ENCODE data around the gene CHD5. TPM values are rescaled to one million over a fixed set of nuclear protein-coding genes. Genes with fewer than 3 reads are reported as not detected.

CHD5 gene
- total and polyA plus RNA-seq, 9 donors, result 0.09 to 0.26 (median 0.19) TPM

GRCh38 chr1:6125366-6125765, 54.8 kb downstream of the CHD5 start:
- no peaks in the 10 kb centered on the region for H3K9me3 ChIP-seq (replicated peaks; ENCODE audit: control insufficient read depth, low read depth, low read length)
- H3K4me1 ChIP-seq (ENCODE audit: control insufficient read depth, insufficient read depth, low read length), result peaks cover 5% of the 10 kb centered on the region
- peaks cover 4% of the 10 kb centered on the region for H3K27me3 ChIP-seq (ENCODE audit: control insufficient read depth, insufficient read depth, low read length)
- H3K4me3 ChIP-seq (ENCODE audit: low read length), result no peak overlapping the region
- DNase-seq, result no peak
- no peak overlapping the region for H3K27ac ChIP-seq (ENCODE audit: low read length)
- H3K36me3 ChIP-seq (ENCODE audit: control insufficient read depth, insufficient read depth, low read length), result no peaks in the 10 kb centered on the region
- WGBS (ENCODE audit: insufficient coverage), result 73% methylated on average over 13 of the region's 15 CpGs

- H3K4me1 ChIP-seq (ENCODE audit: control insufficient read depth, insufficient read depth, low read length), result peaks cover 5% of the 10 kb centered on the region
- DNase-seq, result no peak
- H3K9me3 ChIP-seq (replicated peaks; ENCODE audit: control insufficient read depth, low read depth, low read length), result no peaks in the 10 kb centered on the region
- H3K27me3 ChIP-seq (ENCODE audit: control insufficient read depth, insufficient read depth, low read length), result peaks cover 4% of the 10 kb centered on the region
- no peak overlapping the region for H3K4me3 ChIP-seq (ENCODE audit: low read length)
- 80% methylated on average over 21 of the region's 21 CpGs for WGBS (ENCODE audit: insufficient coverage)
- no peak overlapping the region for H3K27ac ChIP-seq (ENCODE audit: low read length)
- H3K36me3 ChIP-seq (ENCODE audit: control insufficient read depth, insufficient read depth, low read length), result no peaks in the 10 kb centered on the region
These were observed 55.3 kb downstream of the CHD5 start for GRCh38 chr1:6124746-6125365.

- Histone ChIP-seq H3K27ac (ENCODE audit: low read length) (no peak overlapping the region), H3K9me3 (replicated peaks; ENCODE audit: control insufficient read depth, low read depth, low read length) (no peaks in the 10 kb centered on the region), H3K36me3 (ENCODE audit: control insufficient read depth, insufficient read depth, low read length) (no peaks in the 10 kb centered on the region), H3K4me1 (ENCODE audit: control insufficient read depth, insufficient read depth, low read length) (peaks cover 5% of the 10 kb centered on the region), H3K27me3 (ENCODE audit: control insufficient read depth, insufficient read depth, low read length) (peaks cover 4% of the 10 kb centered on the region), H3K4me3 (ENCODE audit: low read length) (no peak overlapping the region)
- 89% methylated on average over 1 of the region's 12 CpGs for WGBS (ENCODE audit: insufficient coverage)
- DNase-seq, result no peak
These were observed 55.8 kb downstream of the CHD5 start for GRCh38 chr1:6124341-6124740.

- H3K9me3 ChIP-seq (replicated peaks; ENCODE audit: control insufficient read depth, low read depth, low read length), result no peaks in the 10 kb centered on the region
- 85% methylated on average over 10 of the region's 10 CpGs for WGBS (ENCODE audit: insufficient coverage)
These were observed 56.3 kb downstream of the CHD5 start for GRCh38 chr1:6123816-6124215.

GRCh38 chr1:6123083-6123482, 57.0 kb downstream of the CHD5 start:
- Histone ChIP-seq H3K4me3 (ENCODE audit: low read length) (no peak overlapping the region), H3K9me3 (replicated peaks; ENCODE audit: control insufficient read depth, low read depth, low read length) (no peaks in the 10 kb centered on the region), H3K27me3 (ENCODE audit: control insufficient read depth, insufficient read depth, low read length) (peaks cover 4% of the 10 kb centered on the region), H3K4me1 (ENCODE audit: control insufficient read depth, insufficient read depth, low read length) (peaks cover 5% of the 10 kb centered on the region), H3K27ac (ENCODE audit: low read length) (no peak overlapping the region), H3K36me3 (ENCODE audit: control insufficient read depth, insufficient read depth, low read length) (no peaks in the 10 kb centered on the region)
- no peak for DNase-seq
- 100% methylated on average over 1 of the region's 7 CpGs for WGBS (ENCODE audit: insufficient coverage)

More at GRCh38 chr1:6123816-6124215, 56.3 kb downstream of the CHD5 start:
- Histone ChIP-seq H3K27ac (ENCODE audit: low read length) (no peak overlapping the region), H3K4me1 (ENCODE audit: control insufficient read depth, insufficient read depth, low read length) (peaks cover 5% of the 10 kb centered on the region), H3K4me3 (ENCODE audit: low read length) (no peak overlapping the region), H3K27me3 (ENCODE audit: control insufficient read depth, insufficient read depth, low read length) (peaks cover 4% of the 10 kb centered on the region), H3K36me3 (ENCODE audit: control insufficient read depth, insufficient read depth, low read length) (no peaks in the 10 kb centered on the region)
- no peak for DNase-seq

GRCh38 chr1:6121651-6122370, 58.3 kb downstream of the CHD5 start:
- 85% methylated on average over 15 of the region's 17 CpGs for WGBS (ENCODE audit: insufficient coverage)
- no peak for DNase-seq

GRCh38 chr1:6121021-6121421, 59.1 kb downstream of the CHD5 start:
- Histone ChIP-seq H3K4me3 (ENCODE audit: low read length) (no peak overlapping the region), H3K27ac (ENCODE audit: low read length) (no peak overlapping the region), H3K36me3 (ENCODE audit: control insufficient read depth, insufficient read depth, low read length) (no peaks in the 10 kb centered on the region), H3K4me1 (ENCODE audit: control insufficient read depth, insufficient read depth, low read length) (no peaks in the 10 kb centered on the region), H3K27me3 (ENCODE audit: control insufficient read depth, insufficient read depth, low read length) (no peaks in the 10 kb centered on the region), H3K9me3 (replicated peaks; ENCODE audit: control insufficient read depth, low read depth, low read length) (peaks cover 2% of the 10 kb centered on the region)
- 74% methylated on average over 17 of the region's 18 CpGs for WGBS (ENCODE audit: insufficient coverage)
- DNase-seq, result no peak

More at GRCh38 chr1:6121651-6122370, 58.3 kb downstream of the CHD5 start:
- peaks cover 2% of the 10 kb centered on the region for H3K9me3 ChIP-seq (replicated peaks; ENCODE audit: control insufficient read depth, low read depth, low read length)
- peaks cover 3% of the 10 kb centered on the region for H3K27me3 ChIP-seq (ENCODE audit: control insufficient read depth, insufficient read depth, low read length)
- H3K4me3 ChIP-seq (ENCODE audit: low read length), result no peak overlapping the region
- no peaks in the 10 kb centered on the region for H3K4me1 ChIP-seq (ENCODE audit: control insufficient read depth, insufficient read depth, low read length)
- no peaks in the 10 kb centered on the region for H3K36me3 ChIP-seq (ENCODE audit: control insufficient read depth, insufficient read depth, low read length)
- H3K27ac ChIP-seq (ENCODE audit: low read length), result no peak overlapping the region

GRCh38 chr1:6118415-6118814, 61.7 kb downstream of the CHD5 start:
- Histone ChIP-seq H3K4me3 (ENCODE audit: low read length) (no peak overlapping the region), H3K9me3 (replicated peaks; ENCODE audit: control insufficient read depth, low read depth, low read length) (peaks cover 2% of the 10 kb centered on the region), H3K4me1 (ENCODE audit: control insufficient read depth, insufficient read depth, low read length) (no peaks in the 10 kb centered on the region), H3K27me3 (ENCODE audit: control insufficient read depth, insufficient read depth, low read length) (peaks cover 6% of the 10 kb centered on the region), H3K36me3 (ENCODE audit: control insufficient read depth, insufficient read depth, low read length) (no peaks in the 10 kb centered on the region), H3K27ac (ENCODE audit: low read length) (no peak overlapping the region)
- WGBS (ENCODE audit: insufficient coverage), result 80% methylated on average over 1 of the region's 3 CpGs
- no peak for DNase-seq

- Histone ChIP-seq H3K9me3 (replicated peaks; ENCODE audit: control insufficient read depth, low read depth, low read length) (peaks cover 2% of the 10 kb centered on the region), H3K27me3 (ENCODE audit: control insufficient read depth, insufficient read depth, low read length) (peaks cover 7% of the 10 kb centered on the region), H3K4me1 (ENCODE audit: control insufficient read depth, insufficient read depth, low read length) (no peaks in the 10 kb centered on the region), H3K36me3 (ENCODE audit: control insufficient read depth, insufficient read depth, low read length) (no peaks in the 10 kb centered on the region), H3K27ac (ENCODE audit: low read length) (no peak overlapping the region), H3K4me3 (ENCODE audit: low read length) (no peak overlapping the region)
- no peak for DNase-seq
These were observed 62.5 kb downstream of the CHD5 start for GRCh38 chr1:6117624-6118023.

GRCh38 chr1:6117064-6117463, 63.1 kb downstream of the CHD5 start:
- DNase-seq, result no peak
- WGBS (ENCODE audit: insufficient coverage), result no CpG with 5 or more reads among the region's 2 CpGs
- Histone ChIP-seq H3K27me3 (ENCODE audit: control insufficient read depth, insufficient read depth, low read length) (peaks cover 7% of the 10 kb centered on the region), H3K4me1 (ENCODE audit: control insufficient read depth, insufficient read depth, low read length) (no peaks in the 10 kb centered on the region), H3K4me3 (ENCODE audit: low read length) (no peak overlapping the region), H3K27ac (ENCODE audit: low read length) (no peak overlapping the region), H3K36me3 (ENCODE audit: control insufficient read depth, insufficient read depth, low read length) (no peaks in the 10 kb centered on the region), H3K9me3 (replicated peaks; ENCODE audit: control insufficient read depth, low read depth, low read length) (peaks cover 2% of the 10 kb centered on the region)

Data from muscle of leg (tissue), 11 donors.